ENCODE measurements around the gene ZSCAN29. TPM values are rescaled to one million over a fixed set of nuclear protein-coding genes. Genes with fewer than 3 reads are reported as not detected.
A peak's percentile ranks its signal among the peaks of the same experiment; 100 is the strongest.

ZSCAN29 gene
- total and polyA plus RNA-seq, 2 experiments from 2014 or later, result 15.3 to 40.5 TPM

DNA sequence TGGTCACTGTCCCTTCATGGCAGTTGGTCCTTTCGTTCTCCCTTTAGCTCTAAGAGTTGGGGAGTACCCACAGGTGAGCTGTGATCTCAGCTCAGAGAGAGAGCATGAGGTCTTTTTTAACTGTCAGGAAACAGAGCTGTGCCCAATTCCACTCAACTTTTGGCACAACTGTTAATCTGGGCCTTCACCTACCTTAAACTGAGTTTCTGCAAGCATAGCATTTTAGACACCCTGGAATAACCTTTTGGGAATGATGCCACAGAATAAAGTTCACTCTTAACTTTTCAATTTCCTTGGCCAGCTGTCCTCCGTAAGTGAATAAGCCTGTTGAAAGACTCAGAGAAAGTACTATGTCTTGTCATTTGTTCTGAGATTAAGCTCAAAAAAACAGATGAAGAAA lies 36.0 kb upstream of the ZSCAN29 start:
- H3K79me2 ChIP-seq (replicated peaks; ENCODE audit: insufficient read depth), result no peaks in the 10 kb centered on the region
- no peaks in the 10 kb centered on the region for H3K27me3 ChIP-seq (ENCODE audit: insufficient read depth)
- Mint-ChIP-seq H3K36me3 (ENCODE audit: low read depth) (peaks cover 91% of the 10 kb centered on the region), H3K9me3 (no peaks in the 10 kb centered on the region), H3K4me1 (no peaks in the 10 kb centered on the region), H3K4me3 (no peak overlapping the region), H3K27ac (no peak overlapping the region), H3K27me3 (ENCODE audit: insufficient read depth, low read depth, poor library complexity) (peaks cover 2% of the 10 kb centered on the region)
- peaks cover 18% of the 10 kb centered on the region; the same call in 1 of the 2 replicates for H3F3A ChIP-seq (replicated peaks; ENCODE audit: low read depth)
- no peak overlapping the region for H3K4me2 ChIP-seq
- ATAC-seq (no peak), DNase-seq (ENCODE audit: low spot score) (no peak)
- no peak overlapping the region for H3K4me3 ChIP-seq
- H4K20me1 ChIP-seq (replicated peaks; ENCODE audit: insufficient read depth), result peaks cover 36% of the 10 kb centered on the region
- peaks cover 62% of the 10 kb centered on the region for H3K36me3 ChIP-seq (ENCODE audit: insufficient read depth)
- H3K9me2 ChIP-seq (ENCODE audit: insufficient read depth), result no peaks in the 10 kb centered on the region
- no peaks in the 10 kb centered on the region for H3K4me1 ChIP-seq (ENCODE audit: insufficient read depth)
- H3K27ac ChIP-seq (ENCODE audit: low read depth), result 0 out of 2 replicates have a peak overlapping the region, but pooled peaks have one; percentile 14
- no peak overlapping the region for H2AFZ ChIP-seq
- TF ChIP-seq EZH2phosphoT487 (IDR thresholded peaks at IDR 0.05; ENCODE audit: unreplicated experiment) (no peak), CREB1 (CRISPR knock-in tag; IDR thresholded peaks at IDR 0.05; ENCODE audit: low read depth) (no peak), NANOG (IDR thresholded peaks at IDR 0.05; ENCODE audit: borderline replicate concordance) (no peak), POLR2AphosphoS5 (IDR thresholded peaks at IDR 0.05; ENCODE audit: low read depth) (no peak), ZNF331 (CRISPR knock-in tag; IDR thresholded peaks at IDR 0.05; ENCODE audit: low read depth) (no peak)
- TF ChIP-seq, protein P1, sequence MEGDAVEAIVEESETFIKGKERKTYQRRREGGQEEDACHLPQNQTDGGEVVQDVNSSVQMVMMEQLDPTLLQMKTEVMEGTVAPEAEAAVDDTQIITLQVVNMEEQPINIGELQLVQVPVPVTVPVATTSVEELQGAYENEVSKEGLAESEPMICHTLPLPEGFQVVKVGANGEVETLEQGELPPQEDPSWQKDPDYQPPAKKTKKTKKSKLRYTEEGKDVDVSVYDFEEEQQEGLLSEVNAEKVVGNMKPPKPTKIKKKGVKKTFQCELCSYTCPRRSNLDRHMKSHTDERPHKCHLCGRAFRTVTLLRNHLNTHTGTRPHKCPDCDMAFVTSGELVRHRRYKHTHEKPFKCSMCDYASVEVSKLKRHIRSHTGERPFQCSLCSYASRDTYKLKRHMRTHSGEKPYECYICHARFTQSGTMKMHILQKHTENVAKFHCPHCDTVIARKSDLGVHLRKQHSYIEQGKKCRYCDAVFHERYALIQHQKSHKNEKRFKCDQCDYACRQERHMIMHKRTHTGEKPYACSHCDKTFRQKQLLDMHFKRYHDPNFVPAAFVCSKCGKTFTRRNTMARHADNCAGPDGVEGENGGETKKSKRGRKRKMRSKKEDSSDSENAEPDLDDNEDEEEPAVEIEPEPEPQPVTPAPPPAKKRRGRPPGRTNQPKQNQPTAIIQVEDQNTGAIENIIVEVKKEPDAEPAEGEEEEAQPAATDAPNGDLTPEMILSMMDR (conservative IDR thresholded peaks at IDR 0.05; ENCODE audit: low read depth in 2 of 2), result no peak
- TF ChIP-seq, protein P2, sequence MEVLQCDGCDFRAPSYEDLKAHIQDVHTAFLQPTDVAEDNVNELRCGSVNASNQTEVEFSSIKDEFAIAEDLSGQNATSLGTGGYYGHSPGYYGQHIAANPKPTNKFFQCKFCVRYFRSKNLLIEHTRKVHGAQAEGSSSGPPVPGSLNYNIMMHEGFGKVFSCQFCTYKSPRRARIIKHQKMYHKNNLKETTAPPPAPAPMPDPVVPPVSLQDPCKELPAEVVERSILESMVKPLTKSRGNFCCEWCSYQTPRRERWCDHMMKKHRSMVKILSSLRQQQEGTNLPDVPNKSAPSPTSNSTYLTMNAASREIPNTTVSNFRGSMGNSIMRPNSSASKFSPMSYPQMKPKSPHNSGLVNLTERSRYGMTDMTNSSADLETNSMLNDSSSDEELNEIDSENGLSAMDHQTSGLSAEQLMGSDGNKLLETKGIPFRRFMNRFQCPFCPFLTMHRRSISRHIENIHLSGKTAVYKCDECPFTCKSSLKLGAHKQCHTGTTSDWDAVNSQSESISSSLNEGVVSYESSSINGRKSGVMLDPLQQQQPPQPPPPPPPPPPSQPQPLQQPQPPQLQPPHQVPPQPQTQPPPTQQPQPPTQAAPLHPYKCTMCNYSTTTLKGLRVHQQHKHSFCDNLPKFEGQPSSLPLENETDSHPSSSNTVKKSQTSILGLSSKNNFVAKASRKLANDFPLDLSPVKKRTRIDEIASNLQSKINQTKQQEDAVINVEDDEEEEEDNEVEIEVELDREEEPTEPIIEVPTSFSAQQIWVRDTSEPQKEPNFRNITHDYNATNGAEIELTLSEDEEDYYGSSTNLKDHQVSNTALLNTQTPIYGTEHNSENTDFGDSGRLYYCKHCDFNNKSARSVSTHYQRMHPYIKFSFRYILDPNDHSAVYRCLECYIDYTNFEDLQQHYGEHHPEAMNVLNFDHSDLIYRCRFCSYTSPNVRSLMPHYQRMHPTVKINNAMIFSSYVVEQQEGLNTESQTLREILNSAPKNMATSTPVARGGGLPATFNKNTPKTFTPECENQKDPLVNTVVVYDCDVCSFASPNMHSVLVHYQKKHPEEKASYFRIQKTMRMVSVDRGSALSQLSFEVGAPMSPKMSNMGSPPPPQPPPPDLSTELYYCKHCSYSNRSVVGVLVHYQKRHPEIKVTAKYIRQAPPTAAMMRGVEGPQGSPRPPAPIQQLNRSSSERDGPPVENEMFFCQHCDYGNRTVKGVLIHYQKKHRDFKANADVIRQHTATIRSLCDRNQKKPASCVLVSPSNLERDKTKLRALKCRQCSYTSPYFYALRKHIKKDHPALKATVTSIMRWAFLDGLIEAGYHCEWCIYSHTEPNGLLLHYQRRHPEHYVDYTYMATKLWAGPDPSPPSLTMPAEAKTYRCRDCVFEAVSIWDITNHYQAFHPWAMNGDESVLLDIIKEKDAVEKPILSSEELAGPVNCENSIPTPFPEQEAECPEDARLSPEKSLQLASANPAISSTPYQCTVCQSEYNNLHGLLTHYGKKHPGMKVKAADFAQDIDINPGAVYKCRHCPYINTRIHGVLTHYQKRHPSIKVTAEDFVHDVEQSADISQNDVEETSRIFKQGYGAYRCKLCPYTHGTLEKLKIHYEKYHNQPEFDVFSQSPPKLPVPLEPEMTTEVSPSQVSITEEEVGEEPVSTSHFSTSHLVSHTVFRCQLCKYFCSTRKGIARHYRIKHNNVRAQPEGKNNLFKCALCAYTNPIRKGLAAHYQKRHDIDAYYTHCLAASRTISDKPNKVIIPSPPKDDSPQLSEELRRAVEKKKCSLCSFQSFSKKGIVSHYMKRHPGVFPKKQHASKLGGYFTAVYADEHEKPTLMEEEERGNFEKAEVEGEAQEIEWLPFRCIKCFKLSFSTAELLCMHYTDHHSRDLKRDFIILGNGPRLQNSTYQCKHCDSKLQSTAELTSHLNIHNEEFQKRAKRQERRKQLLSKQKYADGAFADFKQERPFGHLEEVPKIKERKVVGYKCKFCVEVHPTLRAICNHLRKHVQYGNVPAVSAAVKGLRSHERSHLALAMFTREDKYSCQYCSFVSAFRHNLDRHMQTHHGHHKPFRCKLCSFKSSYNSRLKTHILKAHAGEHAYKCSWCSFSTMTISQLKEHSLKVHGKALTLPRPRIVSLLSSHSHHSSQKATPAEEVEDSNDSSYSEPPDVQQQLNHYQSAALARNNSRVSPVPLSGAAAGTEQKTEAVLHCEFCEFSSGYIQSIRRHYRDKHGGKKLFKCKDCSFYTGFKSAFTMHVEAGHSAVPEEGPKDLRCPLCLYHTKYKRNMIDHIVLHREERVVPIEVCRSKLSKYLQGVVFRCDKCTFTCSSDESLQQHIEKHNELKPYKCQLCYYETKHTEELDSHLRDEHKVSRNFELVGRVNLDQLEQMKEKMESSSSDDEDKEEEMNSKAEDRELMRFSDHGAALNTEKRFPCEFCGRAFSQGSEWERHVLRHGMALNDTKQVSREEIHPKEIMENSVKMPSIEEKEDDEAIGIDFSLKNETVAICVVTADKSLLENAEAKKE (CRISPR knock-in tag; IDR thresholded peaks at IDR 0.05), result no peak
- TF ChIP-seq, protein P3, sequence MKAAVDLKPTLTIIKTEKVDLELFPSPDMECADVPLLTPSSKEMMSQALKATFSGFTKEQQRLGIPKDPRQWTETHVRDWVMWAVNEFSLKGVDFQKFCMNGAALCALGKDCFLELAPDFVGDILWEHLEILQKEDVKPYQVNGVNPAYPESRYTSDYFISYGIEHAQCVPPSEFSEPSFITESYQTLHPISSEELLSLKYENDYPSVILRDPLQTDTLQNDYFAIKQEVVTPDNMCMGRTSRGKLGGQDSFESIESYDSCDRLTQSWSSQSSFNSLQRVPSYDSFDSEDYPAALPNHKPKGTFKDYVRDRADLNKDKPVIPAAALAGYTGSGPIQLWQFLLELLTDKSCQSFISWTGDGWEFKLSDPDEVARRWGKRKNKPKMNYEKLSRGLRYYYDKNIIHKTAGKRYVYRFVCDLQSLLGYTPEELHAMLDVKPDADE (IDR thresholded peaks at IDR 0.05), result no peak

All from GM23338 (cell line).